HG03280 (cell line): ENCODE data around the gene KCNMB2.
"Not testable (repeated sequence)": the region's sequence is repeated elsewhere in the genome, so short reads cannot be mapped to it uniquely, and the experiment has no call there.

Source experiments
- ATAC-seq: cut with Tn5 transposase; IDR thresholded peaks from one replicate; pipeline ENCODE4 v1.9.1; 2021; ENCODE audit warnings: mild to moderate bottlenecking, moderate library complexity; ENCODE audit not compliant: unreplicated experiment

The KCNMB2 gene

GRCh38 chr3:178536211-178537079 is at the start of gene KCNMB2:
TSS of gene KCNMB2 (plus strand) at chr3:178536436.
- peak; percentile 42 for ATAC-seq

- ATAC-seq, result no peak
These were observed 49.3 kb upstream of the KCNMB2 start for GRCh38 chr3:178486903-178487302.

- ATAC-seq, result no peak
These were observed 48.5 kb upstream of the KCNMB2 start for GRCh38 chr3:178487752-178488151.

GRCh38 chr3:178491751-178492150 is 44.5 kb upstream of the KCNMB2 start:
- ATAC-seq, result no peak

GRCh38 chr3:178492491-178492890 is 43.7 kb upstream of the KCNMB2 start:
- ATAC-seq, result no peak

GRCh38 chr3:178494386-178494785 is 41.9 kb upstream of the KCNMB2 start:
- no peak for ATAC-seq

- no peak for ATAC-seq
These were observed 39.3 kb upstream of the KCNMB2 start for GRCh38 chr3:178496911-178497310.

- ATAC-seq, result no peak
These were observed 37.4 kb upstream of the KCNMB2 start for GRCh38 chr3:178498871-178499270.

- ATAC-seq, result no peak
These were observed 35.6 kb upstream of the KCNMB2 start for GRCh38 chr3:178500631-178501030.

- no peak for ATAC-seq
These were observed 32.1 kb upstream of the KCNMB2 start for GRCh38 chr3:178504128-178504527.

GRCh38 chr3:178505832-178506231 is 30.4 kb upstream of the KCNMB2 start:
- ATAC-seq, result no peak

GRCh38 chr3:178507507-178508442 is 28.5 kb upstream of the KCNMB2 start:
- no peak for ATAC-seq

GRCh38 chr3:178508443-178508825 is 27.8 kb upstream of the KCNMB2 start:
- no peak for ATAC-seq

- ATAC-seq, result no peak
These were observed 25.7 kb upstream of the KCNMB2 start for GRCh38 chr3:178510496-178510895.

GRCh38 chr3:178512647-178513046 is 23.6 kb upstream of the KCNMB2 start:
- ATAC-seq, result no peak

- ATAC-seq, result no peak
These were observed 22.5 kb upstream of the KCNMB2 start for GRCh38 chr3:178513546-178514380.

GRCh38 chr3:178514401-178514800 is 21.8 kb upstream of the KCNMB2 start:
- no peak for ATAC-seq

- not testable (repeated sequence) for ATAC-seq
These were observed 21.0 kb upstream of the KCNMB2 start for GRCh38 chr3:178515076-178515744.

GRCh38 chr3:178517665-178518334 is 18.4 kb upstream of the KCNMB2 start:
- ATAC-seq, result no peak
